Gastroesophageal sphincter (tissue), 3 donors: ENCODE results near the gene PLA2G4A.

Experiments used
- CTCF ChIP-seq, 4 experiments: fragments of 200-600 bp in 2 of 4; fragments of 450-650 bp in 2 of 4; sonication (generic) in 1 of 4; IDR thresholded peaks; one replicate each; pipeline ENCODE4 v1.5.1; 2017 to 2019; ENCODE audit warnings: antibody characterized with exemption in 4 of 4, mild to moderate bottlenecking in 2 of 4, moderate library complexity in 2 of 4
- EP300 ChIP-seq: sonication (generic); formaldehyde crosslinking; IDR thresholded peaks from one replicate; pipeline ENCODE4 v1.6.1; 2017; ENCODE audit warnings: antibody characterized with exemption, mild to moderate bottlenecking
- POLR2A ChIP-seq, 2 donors: fragments of 450-650 bp; IDR thresholded peaks; one replicate each; pipeline ENCODE4 v1.6.1; 2017; ENCODE audit warnings: antibody characterized with exemption in 2 of 2, mild to moderate bottlenecking in 2 of 2, moderate library complexity in 1 of 2

GRCh38 chr1:186996816-186997215 is 168.1 kb downstream of the PLA2G4A start:
- TF ChIP-seq EP300 (no peak), POLR2A (IDR thresholded peaks at IDR 0.05) (no peak), CTCF (IDR thresholded peaks at IDR 0.05) (no peak)
